ENCODE results near the gene HAND2. TPM values are rescaled to one million over a fixed set of nuclear protein-coding genes. Genes with fewer than 3 reads are reported as not detected.

The HAND2 gene
- total RNA-seq, 4 donors from 2014 or later, result 0.25 to 11.0 (median 4.1) TPM

DNA sequence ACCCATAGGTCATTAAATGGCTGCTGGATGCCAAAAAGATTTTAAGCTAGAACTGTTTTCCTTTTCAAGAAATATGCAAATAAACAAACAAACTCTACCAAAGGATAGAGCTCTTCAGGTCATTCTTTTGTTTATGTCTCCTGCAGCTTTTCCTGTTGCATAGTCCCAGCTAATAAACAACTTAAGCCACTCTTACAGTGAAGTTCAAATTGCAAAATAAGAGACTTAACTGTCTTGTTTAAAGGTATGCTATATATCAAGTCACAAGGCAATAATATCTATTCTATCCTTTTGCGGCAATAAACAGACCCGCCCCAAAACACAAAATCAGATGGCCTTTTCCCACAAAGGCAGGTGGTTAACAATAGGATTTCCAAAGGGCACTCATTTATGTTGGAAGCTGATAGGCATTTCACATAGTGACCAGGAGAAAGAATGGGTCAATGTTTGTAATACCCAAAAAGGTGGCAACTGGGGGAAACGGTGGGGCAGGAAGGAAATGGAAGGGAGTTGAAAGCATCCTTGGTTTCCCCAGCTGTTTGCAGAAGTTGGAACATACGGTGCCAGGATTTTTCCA is 15.3 kb downstream of the HAND2 start:
- WGBS, 2 donors, result 35 to 41% methylated on average over 4 of the region's 4 CpGs
- TF ChIP-seq POLR2A (IDR thresholded peaks at IDR 0.05), result no peak
- TF ChIP-seq, protein P1, sequence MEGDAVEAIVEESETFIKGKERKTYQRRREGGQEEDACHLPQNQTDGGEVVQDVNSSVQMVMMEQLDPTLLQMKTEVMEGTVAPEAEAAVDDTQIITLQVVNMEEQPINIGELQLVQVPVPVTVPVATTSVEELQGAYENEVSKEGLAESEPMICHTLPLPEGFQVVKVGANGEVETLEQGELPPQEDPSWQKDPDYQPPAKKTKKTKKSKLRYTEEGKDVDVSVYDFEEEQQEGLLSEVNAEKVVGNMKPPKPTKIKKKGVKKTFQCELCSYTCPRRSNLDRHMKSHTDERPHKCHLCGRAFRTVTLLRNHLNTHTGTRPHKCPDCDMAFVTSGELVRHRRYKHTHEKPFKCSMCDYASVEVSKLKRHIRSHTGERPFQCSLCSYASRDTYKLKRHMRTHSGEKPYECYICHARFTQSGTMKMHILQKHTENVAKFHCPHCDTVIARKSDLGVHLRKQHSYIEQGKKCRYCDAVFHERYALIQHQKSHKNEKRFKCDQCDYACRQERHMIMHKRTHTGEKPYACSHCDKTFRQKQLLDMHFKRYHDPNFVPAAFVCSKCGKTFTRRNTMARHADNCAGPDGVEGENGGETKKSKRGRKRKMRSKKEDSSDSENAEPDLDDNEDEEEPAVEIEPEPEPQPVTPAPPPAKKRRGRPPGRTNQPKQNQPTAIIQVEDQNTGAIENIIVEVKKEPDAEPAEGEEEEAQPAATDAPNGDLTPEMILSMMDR (IDR thresholded peaks at IDR 0.05), result no peak
- H3K4me3 ChIP-seq (ENCODE audit: low read depth, poor library complexity, severe bottlenecking), result no peak overlapping the region
- intact Hi-C loops (cut with DNase I; ENCODE audit: low total_unique reads), result no loop called here
- DNase-seq (ENCODE audit: low spot score in 2 of 2), result peak in 1 of 2 donors; percentile 17

DNA sequence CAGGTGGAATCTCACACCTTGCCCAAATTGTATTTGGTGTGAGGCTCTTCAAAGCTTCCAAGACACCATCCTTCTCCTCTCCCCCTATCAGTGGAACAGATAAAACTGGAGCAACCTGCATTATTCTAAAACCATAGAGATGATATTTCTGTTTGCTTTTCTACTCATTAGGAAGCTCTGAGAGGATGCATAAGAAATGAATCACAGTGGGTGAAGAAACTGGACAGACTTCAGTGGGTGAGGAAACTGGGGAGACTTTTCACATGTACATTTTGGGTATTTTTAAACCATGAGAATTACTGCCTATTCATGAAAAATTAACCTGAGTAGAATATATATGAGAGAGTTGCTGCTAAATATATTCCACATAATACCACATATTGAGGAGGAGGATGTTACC is 16.4 kb downstream of the HAND2 start:
- no peak overlapping the region for H3K4me3 ChIP-seq (ENCODE audit: low read depth, poor library complexity, severe bottlenecking)
- TF ChIP-seq POLR2A (IDR thresholded peaks at IDR 0.05), result no peak
- TF ChIP-seq, protein P1 (IDR thresholded peaks at IDR 0.05), result no peak
- no peak for DNase-seq (ENCODE audit: low spot score in 2 of 2)
- intact Hi-C loops (cut with DNase I; ENCODE audit: low total_unique reads), result no loop called here

DNA sequence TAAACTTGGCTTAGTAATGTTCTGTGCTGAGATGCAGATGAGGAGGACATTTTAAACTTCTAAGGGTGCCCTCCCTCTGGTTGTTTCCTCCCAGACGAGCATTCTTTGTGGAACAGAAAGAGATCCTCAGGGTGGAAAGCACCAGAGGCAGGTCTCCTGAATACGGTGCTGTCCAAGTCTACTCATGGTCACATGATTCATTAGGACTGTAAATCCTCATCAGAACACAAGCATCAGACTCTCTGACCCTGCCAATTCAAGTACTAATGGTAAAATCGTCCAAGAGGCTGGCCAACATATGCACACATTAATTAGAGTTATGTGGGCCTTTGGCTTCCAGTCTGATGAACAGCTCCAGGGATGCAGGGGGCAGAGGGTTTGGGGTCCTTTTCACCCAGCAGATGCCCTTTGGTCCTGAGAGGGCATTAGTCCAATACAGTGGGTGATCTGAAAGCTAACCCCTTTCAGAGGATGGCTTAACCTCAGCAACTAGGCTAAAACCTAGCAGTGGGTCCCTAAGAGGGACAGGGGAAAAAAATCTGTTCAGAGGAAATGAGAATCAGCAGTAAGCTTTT is 18.2 kb downstream of the HAND2 start:
- 32 to 48% methylated on average over 3 of the region's 3 CpGs for WGBS, 2 donors
- DNase-seq (ENCODE audit: low spot score in 2 of 2), result peak in 1 of 2 donors; percentile 50
- no peak overlapping the region for H3K4me3 ChIP-seq (ENCODE audit: low read depth, poor library complexity, severe bottlenecking)
- intact Hi-C loops (cut with DNase I; ENCODE audit: low total_unique reads), result no loop called here
- TF ChIP-seq, protein P1 (IDR thresholded peaks at IDR 0.05), result no peak
- no peak for TF ChIP-seq POLR2A (IDR thresholded peaks at IDR 0.05)

DNA sequence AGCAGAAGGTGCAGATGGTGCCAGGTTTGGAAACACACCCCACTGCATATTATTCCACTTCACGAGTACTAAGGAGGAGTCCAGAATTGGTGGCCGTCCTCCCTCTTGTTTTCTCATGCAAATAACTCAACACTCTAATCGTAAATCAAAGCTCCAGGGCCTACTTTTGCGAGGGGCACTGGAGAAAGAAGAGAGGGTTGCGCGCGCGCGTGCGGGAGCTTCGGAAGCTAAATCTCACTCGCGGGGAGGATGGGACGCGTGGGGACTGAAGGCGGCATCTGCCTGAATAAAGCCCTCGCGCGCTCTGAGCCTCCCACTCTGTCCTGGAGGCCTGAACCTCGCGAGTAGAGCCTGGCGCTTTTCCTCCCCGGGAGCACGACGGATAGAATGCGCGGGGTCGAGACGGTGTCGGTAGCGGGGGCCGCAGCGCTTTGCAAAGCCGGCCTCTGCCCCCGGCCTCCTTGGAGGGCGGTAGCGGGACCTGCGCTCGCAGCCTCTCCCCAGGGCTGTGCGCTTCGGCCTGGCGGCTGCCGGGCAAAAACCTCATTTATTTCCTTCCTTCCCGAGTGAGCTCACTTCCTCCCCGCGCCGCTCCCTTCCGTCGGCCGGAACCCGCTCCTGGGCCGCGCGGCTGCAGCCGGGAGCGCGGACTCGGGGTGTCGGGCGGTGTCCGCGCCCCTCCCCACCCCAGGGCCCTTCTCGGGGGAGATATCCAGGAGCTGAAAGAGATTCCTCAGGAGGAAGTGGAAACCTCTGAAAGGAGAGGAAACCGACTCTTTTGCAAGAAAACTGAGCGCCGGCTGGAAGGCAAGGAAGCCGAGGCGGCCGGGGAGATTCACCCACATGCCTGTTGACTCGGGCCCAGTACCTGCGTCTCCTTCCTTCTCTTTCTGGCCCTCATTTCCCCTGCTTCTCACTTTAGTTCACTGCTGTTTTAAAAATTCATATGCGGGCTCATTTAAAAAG is 20.7 kb downstream of the HAND2 start:
- TF ChIP-seq POLR2A (IDR thresholded peaks at IDR 0.05), result no peak
- TF ChIP-seq, protein P1 (IDR thresholded peaks at IDR 0.05), result no peak
- DNase-seq (ENCODE audit: low spot score in 2 of 2), result peak in 1 of 2 donors; percentile 87
- H3K4me3 ChIP-seq (ENCODE audit: low read depth, poor library complexity, severe bottlenecking), result peak overlapping the region; percentile 21
- 11 to 12% methylated on average over 70 to 72 of the region's 72 CpGs for WGBS, 2 donors
- intact Hi-C loops (cut with DNase I; ENCODE audit: low total_unique reads), result loop anchor here (10.0 kb wide), 1 partner anchor 615 kb away; no protein-coding TSS in a partner anchor

DNA sequence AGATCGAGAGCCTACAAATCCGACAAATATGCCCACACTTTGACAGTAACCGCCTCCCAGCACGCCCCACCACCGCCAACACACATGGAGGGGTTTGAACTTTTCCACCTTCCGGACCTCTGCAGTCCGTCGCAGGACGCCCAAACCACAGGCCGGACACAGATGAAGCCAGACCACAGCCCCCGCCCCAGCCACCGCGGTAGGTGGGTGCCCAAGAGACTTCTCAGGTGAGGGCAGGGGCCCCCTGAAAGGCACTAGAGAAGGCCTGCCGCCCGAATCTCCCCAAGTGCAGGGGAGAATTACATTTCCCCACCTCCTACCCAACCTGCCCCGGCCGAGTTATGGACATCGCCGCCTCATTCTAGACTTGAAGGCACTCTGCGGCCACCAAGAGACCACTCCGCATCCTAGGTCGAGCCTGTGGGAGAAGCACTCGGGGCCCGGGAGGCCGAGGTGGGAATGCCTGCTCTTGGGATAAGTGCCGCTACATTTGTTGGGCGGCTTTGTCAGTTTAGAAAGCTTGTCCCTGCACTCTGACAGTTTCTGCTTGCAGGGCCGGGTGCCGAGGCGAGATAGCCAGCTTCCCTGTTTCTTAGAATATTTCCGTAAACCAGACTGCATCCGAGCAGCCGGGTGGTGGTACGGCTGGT is 21.5 kb downstream of the HAND2 start:
- intact Hi-C loops (cut with DNase I; ENCODE audit: low total_unique reads), result loop anchor here (10.0 kb wide), 1 partner anchor 616 kb away; no protein-coding TSS in a partner anchor
- 51 to 65% methylated on average over 34 of the region's 34 CpGs for WGBS, 2 donors
- no peak overlapping the region for H3K4me3 ChIP-seq (ENCODE audit: low read depth, poor library complexity, severe bottlenecking)
- peak; percentile 12 to 83 for DNase-seq (ENCODE audit: low spot score in 2 of 2)
- TF ChIP-seq POLR2A (IDR thresholded peaks at IDR 0.05), result no peak
- TF ChIP-seq, protein P1 (IDR thresholded peaks at IDR 0.05), result no peak

Data from lower leg skin (tissue), 4 donors.